Neutrophil (primary cell): ENCODE measurements around the gene GRWD1.

Source experiments
- H3K27ac ChIP-seq: fragments of 200-600 bp; sonication (generic); 2 replicates; pipeline ENCODE4 v1.5.1; 2016; ENCODE audit warnings: mild to moderate bottlenecking, moderate library complexity
- H3K27me3 ChIP-seq: fragments of 200-600 bp; sonication (generic); 2 replicates; pipeline ENCODE4 v1.6.0; 2016; ENCODE audit warnings: mild to moderate bottlenecking
- H3K36me3 ChIP-seq: fragments of 200-600 bp; sonication (generic); 2 replicates; pipeline ENCODE4 v1.5.1; 2017
- H3K4me1 ChIP-seq, 2 experiments: fragments of 200-600 bp in 1 of 2; sonication (generic) in 1 of 2; 1 replicate in 1 of 2; 2 replicates in 1 of 2; pipeline versions ENCODE4 v1.5.1 to v1.6.1; 2013 to 2016; ENCODE audit warnings: low read depth in 1 of 2, low read length in 1 of 2, mild to moderate bottlenecking in 1 of 2, moderate library complexity in 1 of 2; ENCODE audit not compliant: control insufficient read depth in 1 of 2, insufficient read depth in 1 of 2
- H3K4me3 ChIP-seq, 2 experiments: fragments of 200-600 bp in 1 of 2; sonication (generic) in 1 of 2; 1 replicate in 1 of 2; 2 replicates in 1 of 2; pipeline ENCODE4 v1.5.1; 2013 to 2016; ENCODE audit warnings: low read depth in 1 of 2, low read length in 1 of 2, mild to moderate bottlenecking in 1 of 2, moderate library complexity in 1 of 2
- H3K9me3 ChIP-seq: fragments of 200-600 bp; sonication (generic); 2 replicates; pipeline ENCODE4 v1.5.1; 2016
- TF ChIP-seq, protein P1 (sequence below): fragments of 200-600 bp; sonication (generic); IDR thresholded peaks from 2 replicates; pipeline ENCODE4 v1.5.1; 2016; ENCODE audit warnings: antibody characterized with exemption

Gene GRWD1

DNA sequence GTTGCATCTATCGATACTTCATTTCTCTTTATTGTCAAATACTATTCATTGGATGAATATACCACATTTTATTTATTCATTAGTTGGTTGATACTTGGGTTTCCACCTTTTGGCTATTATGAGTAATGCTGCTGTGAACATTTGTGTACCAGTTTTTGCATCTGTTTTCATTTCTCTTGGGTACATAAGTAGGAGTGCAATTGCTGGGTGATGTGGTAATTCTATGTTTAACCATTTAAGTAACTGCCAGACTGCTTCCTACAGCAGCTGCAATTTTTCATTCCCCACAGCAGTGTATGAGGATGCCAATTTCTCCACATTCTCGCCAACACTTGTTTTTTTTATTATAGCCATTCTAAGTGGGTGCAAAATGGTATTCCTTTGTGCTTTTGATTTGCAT is 12.2 kb downstream of the GRWD1 start:
- H3K36me3 ChIP-seq, result peaks cover 9% of the 10 kb centered on the region
- H3K27me3 ChIP-seq, result no peaks in the 10 kb centered on the region
- H3K4me1 ChIP-seq, result no peaks in the 10 kb centered on the region
- no peaks in the 10 kb centered on the region for H3K9me3 ChIP-seq
- TF ChIP-seq, protein P1, sequence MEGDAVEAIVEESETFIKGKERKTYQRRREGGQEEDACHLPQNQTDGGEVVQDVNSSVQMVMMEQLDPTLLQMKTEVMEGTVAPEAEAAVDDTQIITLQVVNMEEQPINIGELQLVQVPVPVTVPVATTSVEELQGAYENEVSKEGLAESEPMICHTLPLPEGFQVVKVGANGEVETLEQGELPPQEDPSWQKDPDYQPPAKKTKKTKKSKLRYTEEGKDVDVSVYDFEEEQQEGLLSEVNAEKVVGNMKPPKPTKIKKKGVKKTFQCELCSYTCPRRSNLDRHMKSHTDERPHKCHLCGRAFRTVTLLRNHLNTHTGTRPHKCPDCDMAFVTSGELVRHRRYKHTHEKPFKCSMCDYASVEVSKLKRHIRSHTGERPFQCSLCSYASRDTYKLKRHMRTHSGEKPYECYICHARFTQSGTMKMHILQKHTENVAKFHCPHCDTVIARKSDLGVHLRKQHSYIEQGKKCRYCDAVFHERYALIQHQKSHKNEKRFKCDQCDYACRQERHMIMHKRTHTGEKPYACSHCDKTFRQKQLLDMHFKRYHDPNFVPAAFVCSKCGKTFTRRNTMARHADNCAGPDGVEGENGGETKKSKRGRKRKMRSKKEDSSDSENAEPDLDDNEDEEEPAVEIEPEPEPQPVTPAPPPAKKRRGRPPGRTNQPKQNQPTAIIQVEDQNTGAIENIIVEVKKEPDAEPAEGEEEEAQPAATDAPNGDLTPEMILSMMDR, result no peak
- no peak overlapping the region for H3K27ac ChIP-seq
- no peak overlapping the region for H3K4me3 ChIP-seq

DNA sequence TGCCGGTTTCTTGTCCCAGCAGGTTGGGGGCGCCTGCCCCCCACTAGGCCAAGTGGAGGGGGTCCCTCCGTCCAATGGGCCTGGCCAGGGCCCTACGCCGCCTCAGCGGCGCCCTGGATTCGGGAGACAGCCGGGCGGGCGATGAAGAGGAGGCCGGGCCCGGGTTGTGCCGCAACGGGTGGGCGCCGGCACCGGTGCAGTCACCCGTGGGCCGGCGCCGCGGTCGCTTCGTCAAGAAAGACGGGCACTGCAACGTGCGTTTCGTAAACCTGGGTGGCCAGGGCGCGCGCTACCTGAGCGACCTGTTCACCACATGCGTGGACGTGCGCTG is 15.8 kb downstream of the GRWD1 start:
- Histone ChIP-seq H3K27ac (no peak overlapping the region), H3K9me3 (no peaks in the 10 kb centered on the region), H3K36me3 (no peaks in the 10 kb centered on the region), H3K4me3 (no peak overlapping the region), H3K27me3 (no peaks in the 10 kb centered on the region), H3K4me1 (no peaks in the 10 kb centered on the region)
- TF ChIP-seq, protein P1, result no peak

DNA sequence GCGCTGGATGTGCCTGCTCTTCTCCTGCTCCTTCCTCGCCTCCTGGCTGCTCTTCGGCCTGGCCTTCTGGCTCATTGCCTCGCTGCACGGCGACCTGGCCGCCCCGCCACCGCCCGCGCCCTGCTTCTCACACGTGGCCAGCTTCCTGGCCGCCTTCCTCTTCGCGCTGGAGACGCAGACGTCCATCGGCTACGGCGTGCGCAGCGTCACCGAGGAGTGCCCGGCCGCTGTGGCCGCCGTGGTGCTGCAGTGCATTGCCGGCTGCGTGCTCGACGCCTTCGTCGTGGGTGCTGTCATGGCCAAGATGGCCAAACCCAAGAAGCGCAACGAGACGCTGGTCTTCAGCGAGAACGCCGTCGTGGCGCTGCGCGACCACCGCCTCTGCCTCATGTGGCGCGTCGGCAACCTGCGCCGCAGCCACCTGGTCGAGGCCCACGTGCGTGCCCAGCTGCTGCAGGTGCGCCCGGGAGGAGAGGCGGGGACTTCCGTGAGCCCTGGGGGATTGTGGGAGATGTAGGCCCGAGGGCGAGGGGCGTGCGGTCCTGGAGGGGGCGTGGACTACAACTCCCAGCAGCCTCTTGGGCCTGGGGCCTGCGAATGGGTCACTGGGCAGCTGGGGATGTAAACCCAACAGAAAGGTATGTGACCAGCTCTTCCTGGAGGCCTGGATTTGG is 16.3 kb downstream of the GRWD1 start:
- H3K9me3 ChIP-seq, result no peaks in the 10 kb centered on the region
- no peaks in the 10 kb centered on the region for H3K27me3 ChIP-seq
- H3K36me3 ChIP-seq, result no peaks in the 10 kb centered on the region
- no peak overlapping the region for H3K4me3 ChIP-seq
- H3K4me1 ChIP-seq, result no peaks in the 10 kb centered on the region
- TF ChIP-seq, protein P1, result no peak
- H3K27ac ChIP-seq, result no peak overlapping the region

DNA sequence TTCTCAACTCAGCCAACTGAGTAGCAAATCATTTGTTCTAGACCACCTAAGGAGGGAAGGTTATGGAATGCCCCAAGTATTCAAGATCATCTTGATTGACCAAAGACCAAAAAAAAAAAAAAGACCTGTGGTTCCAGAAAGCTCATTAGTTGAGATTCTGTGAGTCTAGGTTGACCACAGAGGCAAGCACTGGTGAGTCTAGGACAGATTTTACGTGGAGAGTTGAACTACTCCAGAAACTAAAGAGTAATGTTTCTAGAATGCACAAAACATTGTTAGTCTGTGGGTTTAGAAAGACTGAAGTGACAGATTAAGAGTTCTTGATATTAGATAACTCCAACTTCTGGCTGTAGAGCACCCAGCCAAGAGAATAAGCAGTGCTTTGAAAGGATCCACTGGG is 19.4 kb downstream of the GRWD1 start:
- Histone ChIP-seq H3K9me3 (no peaks in the 10 kb centered on the region), H3K36me3 (no peaks in the 10 kb centered on the region), H3K27ac (no peak overlapping the region), H3K4me3 (no peak overlapping the region), H3K27me3 (no peaks in the 10 kb centered on the region), H3K4me1 (peaks cover 13 to 15% of the 10 kb centered on the region in 2 experiments)
- TF ChIP-seq, protein P1, result no peak

DNA sequence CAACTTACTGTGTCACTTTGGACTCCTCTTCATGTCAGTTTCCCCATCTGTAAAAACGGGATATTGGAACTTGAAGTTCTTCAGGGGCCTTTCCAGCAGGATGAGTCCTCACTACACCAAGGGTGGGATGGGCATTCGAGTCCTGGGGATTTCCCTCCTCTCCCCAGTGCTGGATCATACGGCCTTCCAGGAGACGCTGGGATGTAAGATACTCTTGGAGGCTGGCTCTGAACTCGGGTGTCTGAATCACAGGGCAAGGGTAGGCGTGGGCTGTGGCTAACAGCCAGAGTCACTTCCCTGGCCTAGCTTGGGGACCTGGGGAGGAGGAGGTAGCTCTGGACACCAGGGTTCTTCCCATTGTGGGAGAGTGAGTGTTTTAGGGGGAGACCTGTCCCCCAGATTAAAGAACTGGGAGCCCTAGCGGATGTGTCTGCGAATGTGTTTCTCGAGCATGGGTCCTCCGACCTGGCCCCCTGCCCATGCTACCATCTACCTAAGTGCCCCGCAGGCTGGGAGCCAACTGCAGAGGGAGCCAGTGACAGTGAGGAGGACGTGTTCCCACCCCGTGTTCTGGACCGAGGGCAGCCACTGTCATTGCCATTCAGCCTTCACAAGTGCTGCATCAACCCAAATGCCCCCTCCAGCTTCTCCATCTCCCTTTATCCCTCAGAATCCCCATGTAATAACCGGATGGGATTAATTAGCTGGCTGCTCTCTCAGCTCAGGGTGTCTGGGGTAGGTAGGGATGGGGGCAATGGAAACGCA is 21.0 kb downstream of the GRWD1 start:
- H3K36me3 ChIP-seq, result peaks cover 15% of the 10 kb centered on the region
- peaks cover 19 to 20% of the 10 kb centered on the region in 2 experiments for H3K4me1 ChIP-seq
- H3K9me3 ChIP-seq, result no peaks in the 10 kb centered on the region
- no peaks in the 10 kb centered on the region for H3K27me3 ChIP-seq
- no peak overlapping the region for H3K4me3 ChIP-seq
- no peak overlapping the region for H3K27ac ChIP-seq
- TF ChIP-seq, protein P1, result no peak
